ENCODE measurements around the gene RAB11FIP2. TPM values are rescaled to one million over a fixed set of nuclear protein-coding genes. Genes with fewer than 3 reads are reported as not detected.

The RAB11FIP2 gene
- total RNA-seq, 2 experiments from 2014 or later = 20.9 to 27.0 TPM

DNA sequence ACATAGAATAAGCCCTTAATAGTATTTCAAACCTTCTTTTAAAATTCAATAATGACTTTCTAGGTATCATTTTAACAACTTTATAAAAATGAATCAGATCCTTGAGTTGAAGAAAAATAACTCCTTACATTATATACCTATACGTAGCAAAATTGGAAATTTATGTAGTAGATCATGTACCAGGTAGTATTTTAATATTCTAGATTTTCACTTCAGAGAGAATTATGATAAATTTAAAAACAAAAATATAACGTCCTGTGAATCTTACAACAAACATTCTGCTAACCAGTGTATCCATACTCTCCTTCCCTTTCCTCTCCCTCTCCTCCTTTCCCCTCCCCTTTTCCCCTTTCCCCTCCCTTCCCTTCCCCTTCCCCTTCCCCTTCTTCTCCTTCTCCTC is 6.1 kb upstream of the RAB11FIP2 start:
- H4K20me1 ChIP-seq (ENCODE audit: insufficient read depth, low read length) = no peaks in the 10 kb centered on the region
- H3K9me3 ChIP-seq (ENCODE audit: low read length) = no peaks in the 10 kb centered on the region
- no peak for DNase-seq (ENCODE audit: low spot score)
- BruUV-seq (replicated peaks) = no TSS peak
- H3K79me2 ChIP-seq (ENCODE audit: insufficient read depth, low read depth, low read length) = no peaks in the 10 kb centered on the region
- no peak overlapping the region for H3K4me3 ChIP-seq (ENCODE audit: low read depth, low read length, poor library complexity, severe bottlenecking)
- H3K4me1 ChIP-seq (ENCODE audit: insufficient read depth, low read length, poor library complexity, severe bottlenecking) = no peaks in the 10 kb centered on the region
- TF ChIP-seq, protein P1, sequence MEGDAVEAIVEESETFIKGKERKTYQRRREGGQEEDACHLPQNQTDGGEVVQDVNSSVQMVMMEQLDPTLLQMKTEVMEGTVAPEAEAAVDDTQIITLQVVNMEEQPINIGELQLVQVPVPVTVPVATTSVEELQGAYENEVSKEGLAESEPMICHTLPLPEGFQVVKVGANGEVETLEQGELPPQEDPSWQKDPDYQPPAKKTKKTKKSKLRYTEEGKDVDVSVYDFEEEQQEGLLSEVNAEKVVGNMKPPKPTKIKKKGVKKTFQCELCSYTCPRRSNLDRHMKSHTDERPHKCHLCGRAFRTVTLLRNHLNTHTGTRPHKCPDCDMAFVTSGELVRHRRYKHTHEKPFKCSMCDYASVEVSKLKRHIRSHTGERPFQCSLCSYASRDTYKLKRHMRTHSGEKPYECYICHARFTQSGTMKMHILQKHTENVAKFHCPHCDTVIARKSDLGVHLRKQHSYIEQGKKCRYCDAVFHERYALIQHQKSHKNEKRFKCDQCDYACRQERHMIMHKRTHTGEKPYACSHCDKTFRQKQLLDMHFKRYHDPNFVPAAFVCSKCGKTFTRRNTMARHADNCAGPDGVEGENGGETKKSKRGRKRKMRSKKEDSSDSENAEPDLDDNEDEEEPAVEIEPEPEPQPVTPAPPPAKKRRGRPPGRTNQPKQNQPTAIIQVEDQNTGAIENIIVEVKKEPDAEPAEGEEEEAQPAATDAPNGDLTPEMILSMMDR (conservative IDR thresholded peaks at IDR 0.05; ENCODE audit: low read length) = no peak
- no peak for TF ChIP-seq EZH2phosphoT487 (IDR thresholded peaks at IDR 0.05; ENCODE audit: borderline replicate concordance, low read depth, low read length)
- no peak overlapping the region for H3K27ac ChIP-seq (ENCODE audit: low read depth, low read length, poor library complexity, severe bottlenecking)
- intact Hi-C loops (cut with micrococcal nuclease; ENCODE audit: unreplicated experiment) = no loop called here
- no peaks in the 10 kb centered on the region for H3K36me3 ChIP-seq (ENCODE audit: insufficient read depth, low read length)
- no peak overlapping the region for H3K4me2 ChIP-seq (ENCODE audit: low read length)
- ChIA-PET CTCF (ENCODE audit: unreplicated experiment) (no interaction called here), POLR2A (no interaction called here)
- no peaks in the 10 kb centered on the region for H3K9me2 ChIP-seq (ENCODE audit: insufficient read depth, low read length)
- H2AFZ ChIP-seq (ENCODE audit: low read length) = no peak overlapping the region

DNA sequence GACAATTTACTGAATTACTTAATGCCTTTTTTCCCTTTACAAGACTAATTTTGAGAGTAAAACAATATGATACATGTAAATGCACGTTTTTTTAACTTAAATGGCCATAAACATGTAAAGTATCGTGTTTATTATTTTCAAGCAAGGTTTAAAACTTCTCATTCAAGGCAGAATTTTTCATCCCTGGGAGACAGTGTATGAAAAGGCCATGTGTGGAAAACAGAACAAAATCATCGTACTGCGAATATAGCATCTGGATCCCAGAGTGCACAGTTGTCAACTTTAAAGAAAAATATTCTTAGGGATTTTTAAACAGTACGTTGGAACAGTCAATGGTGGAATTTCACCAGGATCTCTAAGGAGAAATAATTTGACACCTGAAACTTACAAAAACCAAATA is 1.1 kb upstream of the RAB11FIP2 start:
- Histone ChIP-seq H3K27ac (ENCODE audit: low read depth, low read length, poor library complexity, severe bottlenecking) (no peak overlapping the region), H4K20me1 (ENCODE audit: insufficient read depth, low read length) (no peaks in the 10 kb centered on the region), H3K4me2 (ENCODE audit: low read length) (no peak overlapping the region), H3K79me2 (ENCODE audit: insufficient read depth, low read depth, low read length) (peaks cover 34% of the 10 kb centered on the region), H2AFZ (ENCODE audit: low read length) (peak overlapping the region; percentile 99), H3K9me3 (ENCODE audit: low read length) (no peaks in the 10 kb centered on the region), H3K36me3 (ENCODE audit: insufficient read depth, low read length) (no peaks in the 10 kb centered on the region), H3K9me2 (ENCODE audit: insufficient read depth, low read length) (no peaks in the 10 kb centered on the region), H3K4me1 (ENCODE audit: insufficient read depth, low read length, poor library complexity, severe bottlenecking) (peaks cover 27% of the 10 kb centered on the region), H3K4me3 (ENCODE audit: low read depth, low read length, poor library complexity, severe bottlenecking) (no peak overlapping the region)
- no TSS peak for BruUV-seq (replicated peaks)
- no peak for TF ChIP-seq EZH2phosphoT487 (IDR thresholded peaks at IDR 0.05; ENCODE audit: borderline replicate concordance, low read depth, low read length)
- TF ChIP-seq, protein P1 (conservative IDR thresholded peaks at IDR 0.05; ENCODE audit: low read length) = no peak
- POLR2A ChIA-PET = no interaction called here
- DNase-seq (ENCODE audit: low spot score) = no peak
- CTCF ChIA-PET (ENCODE audit: unreplicated experiment) = no interaction called here
- intact Hi-C loops (cut with micrococcal nuclease; ENCODE audit: unreplicated experiment) = loop anchor here (5.0 to 10.0 kb wide), 2 partner anchors 297 to 671 kb away; partner anchors contain the start of genes FAM204A and PDZD8

DNA sequence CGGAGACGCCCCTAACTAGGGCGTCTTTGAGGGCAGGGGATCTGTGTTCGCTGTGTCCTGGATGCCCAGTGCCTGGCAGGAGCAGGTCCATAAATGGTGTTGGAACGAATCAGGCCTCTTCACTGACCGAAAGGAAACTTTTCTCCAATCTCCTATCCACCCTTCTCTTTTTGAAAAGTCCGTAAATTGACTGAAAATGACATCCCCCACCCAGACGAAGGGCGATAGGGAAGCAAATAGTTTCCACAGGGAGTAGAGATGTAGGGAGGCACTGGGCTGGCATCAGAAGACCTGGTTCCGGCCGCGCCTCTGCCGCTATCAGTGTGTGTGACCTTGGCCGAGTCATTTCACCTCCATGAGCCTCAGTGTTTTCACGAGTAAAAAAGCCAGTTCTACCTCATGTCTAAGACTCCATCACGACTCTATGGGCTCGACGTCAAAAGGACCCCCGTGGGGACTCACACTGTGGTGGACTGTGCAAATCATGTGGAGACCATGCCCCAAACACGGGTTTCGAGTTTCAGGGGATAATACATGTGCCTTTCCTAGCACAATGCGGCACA is 497 bp upstream of the RAB11FIP2 start:
- TF ChIP-seq EZH2phosphoT487 (IDR thresholded peaks at IDR 0.05; ENCODE audit: borderline replicate concordance, low read depth, low read length) = no peak
- TF ChIP-seq, protein P1 (conservative IDR thresholded peaks at IDR 0.05; ENCODE audit: low read length) = no peak
- H3K9me2 ChIP-seq (ENCODE audit: insufficient read depth, low read length) = no peaks in the 10 kb centered on the region
- H3K27ac ChIP-seq (ENCODE audit: low read depth, low read length, poor library complexity, severe bottlenecking) = no peak overlapping the region
- peaks cover 40% of the 10 kb centered on the region for H3K79me2 ChIP-seq (ENCODE audit: insufficient read depth, low read depth, low read length)
- intact Hi-C loops (cut with micrococcal nuclease; ENCODE audit: unreplicated experiment) = loop anchor here (5.0 to 10.0 kb wide), 2 partner anchors 298 to 670 kb away; partner anchors contain the start of genes FAM204A and PDZD8
- DNase-seq (ENCODE audit: low spot score) = no peak
- CTCF ChIA-PET (ENCODE audit: unreplicated experiment) = no interaction called here
- peak overlapping the region; percentile 77 for H3K4me2 ChIP-seq (ENCODE audit: low read length)
- H3K9me3 ChIP-seq (ENCODE audit: low read length) = no peaks in the 10 kb centered on the region
- H3K4me1 ChIP-seq (ENCODE audit: insufficient read depth, low read length, poor library complexity, severe bottlenecking) = peaks cover 33% of the 10 kb centered on the region
- H3K4me3 ChIP-seq (ENCODE audit: low read depth, low read length, poor library complexity, severe bottlenecking) = peak overlapping the region; percentile 75
- H4K20me1 ChIP-seq (ENCODE audit: insufficient read depth, low read length) = peaks cover 1% of the 10 kb centered on the region; the same call in 1 of the 2 replicates
- H3K36me3 ChIP-seq (ENCODE audit: insufficient read depth, low read length) = no peaks in the 10 kb centered on the region
- H2AFZ ChIP-seq (ENCODE audit: low read length) = peak overlapping the region; percentile 99
- POLR2A ChIA-PET = no interaction called here
- no TSS peak for BruUV-seq (replicated peaks)
